HG03575 (cell line): ENCODE measurements around the gene DAZAP2.
"Not testable (repeated sequence)": the region's sequence is repeated elsewhere in the genome, so short reads cannot be mapped to it uniquely, and the experiment has no call there.

Experiments used
- ATAC-seq: cut with Tn5 transposase; IDR thresholded peaks from one replicate; pipeline ENCODE4 v1.9.1; 2021; ENCODE audit not compliant: unreplicated experiment, insufficient number of reproducible peaks, low FRiP score; ENCODE audit errors: extremely low read depth

DAZAP2 gene

DNA sequence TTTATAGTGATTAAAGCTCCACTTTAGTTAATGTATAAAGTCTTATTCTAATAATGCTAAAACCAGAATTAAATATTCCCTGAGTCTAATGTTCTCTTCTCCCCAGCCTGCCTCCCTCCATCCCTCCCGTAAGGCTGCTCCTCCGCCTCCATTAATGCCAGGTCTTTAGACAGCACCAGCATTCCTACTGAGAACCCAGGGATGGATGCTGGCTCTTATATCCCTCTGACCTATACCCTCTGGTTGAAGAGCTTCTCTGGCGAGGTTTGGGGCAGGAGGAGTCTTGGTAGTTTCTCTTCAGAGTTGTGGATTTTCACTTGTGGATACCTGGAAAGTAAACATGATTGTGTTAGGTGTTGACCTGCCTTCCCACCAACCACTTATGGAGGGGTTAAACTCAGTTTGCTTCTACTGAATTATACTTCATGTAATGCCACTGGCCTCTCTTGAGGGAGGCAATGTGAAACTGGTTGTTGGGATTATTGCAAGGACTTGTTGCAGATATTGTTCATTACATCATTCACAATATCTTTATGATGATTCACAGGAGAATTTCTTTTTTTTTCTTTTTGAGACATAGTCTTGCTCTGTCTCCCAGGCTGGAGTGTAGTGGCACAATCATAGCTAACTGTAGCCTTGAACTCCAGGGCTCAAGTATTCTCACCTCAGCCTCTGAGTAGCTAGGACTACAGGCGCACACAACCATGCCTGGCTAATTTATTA lies 42.7 kb downstream of the DAZAP2 start:
- no peak for ATAC-seq

GRCh38 chr12:51285843-51286242 lies 47.2 kb downstream of the DAZAP2 start:
- no peak for ATAC-seq

- not testable (repeated sequence) for ATAC-seq
Observed at GRCh38 chr12:51291603-51292513, 53.2 kb downstream of the DAZAP2 start.
